Tibial artery (tissue), 4 donors: ENCODE results near the gene CAMTA1.

Experiments used
- DNase-seq, 2 donors: peaks; one replicate each; pipeline ENCODE4 v3.0.0-alpha.2; 2019
- H3K27ac ChIP-seq, 2 donors: fragments of 200-600 bp; sonication (generic) in 1 of 2; 1 replicate in 1 of 2; 2 replicates in 1 of 2; pipeline ENCODE4 v1.5.1; 2018 to 2019; ENCODE audit warnings: mild to moderate bottlenecking in 1 of 2
- H3K27me3 ChIP-seq, 2 donors: fragments of 200-600 bp; sonication (generic) in 1 of 2; one replicate each; pipeline versions ENCODE4 v1.5.1 to v1.6.0; 2016 to 2019
- H3K36me3 ChIP-seq, 3 donors: fragments of 200-600 bp; sonication (generic) in 2 of 3; one replicate each; pipeline ENCODE4 v1.5.1; 2016 to 2019; ENCODE audit warnings: mild to moderate bottlenecking in 2 of 3
- H3K4me1 ChIP-seq, 4 donors: fragments of 200-600 bp; sonication (generic) in 2 of 4; 1 replicate in 3 of 4; 2 replicates in 1 of 4; pipeline ENCODE4 v1.5.1; 2016 to 2019
- H3K4me3 ChIP-seq, 2 donors: fragments of 200-600 bp; sonication (generic) in 1 of 2; 1 replicate in 1 of 2; 2 replicates in 1 of 2; pipeline ENCODE4 v1.5.1; 2018 to 2019; ENCODE audit warnings: mild to moderate bottlenecking in 2 of 2
- H3K9me3 ChIP-seq, 3 donors: fragments of 200-600 bp; sonication (generic) in 1 of 3; one replicate each; pipeline ENCODE4 v1.5.1; 2016 to 2019
- CTCF ChIP-seq, 2 experiments: fragments of 200-600 bp in 1 of 2; fragments of 450-650 bp in 1 of 2; IDR thresholded peaks; one replicate each; pipeline ENCODE4 v1.5.1; 2017 to 2019; ENCODE audit warnings: antibody characterized with exemption in 2 of 2, mild to moderate bottlenecking in 1 of 2, moderate library complexity in 1 of 2
- intact Hi-C: fragments of 100-400 bp; cut with DNase I; formaldehyde crosslinking; loops from one replicate; pipeline ENCODE4 v1.15.0; 2023; ENCODE audit warnings: low total_unique reads

The CAMTA1 gene

GRCh38 chr1:7300893-7301663 lies 515.8 kb downstream of the CAMTA1 start:
- no peaks in the 10 kb centered on the region for H3K36me3 ChIP-seq
- peaks cover 0 to 3% of the 10 kb centered on the region in 2 donors for H3K27me3 ChIP-seq
- no peak for TF ChIP-seq CTCF (IDR thresholded peaks at IDR 0.05)
- intact Hi-C loops = no loop called here
- no peak overlapping the region for H3K27ac ChIP-seq
- peaks cover 0 to 33% (median 21%) of the 10 kb centered on the region in 4 donors for H3K4me1 ChIP-seq
- no peak for DNase-seq
- peaks cover 0 to 9% (median 8%) of the 10 kb centered on the region in 3 donors for H3K9me3 ChIP-seq
- H3K4me3 ChIP-seq = no peak overlapping the region

GRCh38 chr1:7301664-7301981 lies 516.4 kb downstream of the CAMTA1 start:
- Histone ChIP-seq H3K4me3 (no peak overlapping the region), H3K36me3 (no peaks in the 10 kb centered on the region), H3K27ac (no peak overlapping the region), H3K27me3 (peaks cover 0 to 3% of the 10 kb centered on the region in 2 donors), H3K9me3 (peaks cover 0 to 8% (median 3%) of the 10 kb centered on the region in 3 donors), H3K4me1 (peaks cover 0 to 33% (median 21%) of the 10 kb centered on the region in 4 donors)
- TF ChIP-seq CTCF (IDR thresholded peaks at IDR 0.05) = no peak
- intact Hi-C loops = no loop called here
- no peak for DNase-seq

- H3K36me3 ChIP-seq = no peaks in the 10 kb centered on the region
- intact Hi-C loops = no loop called here
- no peak for DNase-seq
- no peak overlapping the region for H3K27ac ChIP-seq
- H3K4me3 ChIP-seq = no peak overlapping the region
- H3K4me1 ChIP-seq = peaks cover 0 to 33% (median 21%) of the 10 kb centered on the region in 4 donors
- H3K9me3 ChIP-seq = peaks cover 0 to 8% (median 6%) of the 10 kb centered on the region in 3 donors
- TF ChIP-seq CTCF (IDR thresholded peaks at IDR 0.05) = no peak
- peaks cover 0 to 3% of the 10 kb centered on the region in 2 donors for H3K27me3 ChIP-seq
These were observed 516.9 kb downstream of the CAMTA1 start for GRCh38 chr1:7302126-7302525.

- no peak overlapping the region for H3K4me3 ChIP-seq
- no peak overlapping the region for H3K27ac ChIP-seq
- H3K4me1 ChIP-seq = peaks cover 0 to 33% (median 21%) of the 10 kb centered on the region in 4 donors
- intact Hi-C loops = no loop called here
- H3K36me3 ChIP-seq = no peaks in the 10 kb centered on the region
- no peak for TF ChIP-seq CTCF (IDR thresholded peaks at IDR 0.05)
- H3K27me3 ChIP-seq = peaks cover 0 to 3% of the 10 kb centered on the region in 2 donors
- no peak for DNase-seq
- H3K9me3 ChIP-seq = peaks cover 0 to 13% (median 9%) of the 10 kb centered on the region in 3 donors
These were observed 517.6 kb downstream of the CAMTA1 start for GRCh38 chr1:7302873-7303272.

GRCh38 chr1:7303554-7304317 lies 518.5 kb downstream of the CAMTA1 start:
- Histone ChIP-seq H3K27me3 (peaks cover 0 to 3% of the 10 kb centered on the region in 2 donors), H3K9me3 (peaks cover 0 to 20% (median 9%) of the 10 kb centered on the region in 3 donors), H3K4me3 (no peak overlapping the region), H3K36me3 (no peaks in the 10 kb centered on the region), H3K27ac (no peak overlapping the region), H3K4me1 (peaks cover 0 to 25% (median 13%) of the 10 kb centered on the region in 4 donors)
- intact Hi-C loops = no loop called here
- no peak for DNase-seq
- TF ChIP-seq CTCF (IDR thresholded peaks at IDR 0.05) = no peak
